DMS 273 treated with DMSO at 0.1 percent for 48 hours (cell line): ENCODE data around the gene TSPAN32.

ENCODE experiments used
- DNase-seq: peaks from one replicate; lab custom pipeline; 2025; lab: John Stamatoyannopoulos, UW

The TSPAN32 gene

GRCh38 chr11:2366733-2367132 lies 64.9 kb downstream of the TSPAN32 start:
- no peak for DNase-seq

GRCh38 chr11:2367266-2368160 lies 65.7 kb downstream of the TSPAN32 start:
- no peak for DNase-seq
